AG04449 (cell line): ENCODE measurements around the gene SAMD15.

Experiments
- CTCF ChIA-PET: fragments of 350-600 bp; formaldehyde crosslinking; extraction: SDS; loops from one replicate; lab custom pipeline; 2021; ENCODE audit warnings: antibody characterized with exemption; lab: Yijun Ruan, JAX
- POLR2A ChIA-PET: fragments of 400-600, 350-600 bp; formaldehyde crosslinking; extraction: SDS; loops from one replicate; lab custom pipeline; 2020; ENCODE audit warnings: antibody characterized with exemption, inconsistent platforms; lab: Yijun Ruan, JAX
- DNase-seq: peaks from one replicate; pipeline ENCODE4 v3.0.0-alpha.2; 2010; ENCODE audit warnings: low read depth, low spot score
- H3K4me3 ChIP-seq: 2 replicates; pipeline ENCODE4 v1.5.1; 2011; ENCODE audit warnings: low read depth, mild to moderate bottlenecking, control low read depth, low read length
- TF ChIP-seq, protein P1 (sequence below): IDR thresholded peaks from one replicate; pipeline ENCODE4 v1.5.1; 2011; ENCODE audit warnings: mild to moderate bottlenecking, moderate library complexity, low read length, control low read depth, inconsistent platforms; ENCODE audit not compliant: insufficient read depth; ENCODE audit errors: missing control alignments

The SAMD15 gene

DNA sequence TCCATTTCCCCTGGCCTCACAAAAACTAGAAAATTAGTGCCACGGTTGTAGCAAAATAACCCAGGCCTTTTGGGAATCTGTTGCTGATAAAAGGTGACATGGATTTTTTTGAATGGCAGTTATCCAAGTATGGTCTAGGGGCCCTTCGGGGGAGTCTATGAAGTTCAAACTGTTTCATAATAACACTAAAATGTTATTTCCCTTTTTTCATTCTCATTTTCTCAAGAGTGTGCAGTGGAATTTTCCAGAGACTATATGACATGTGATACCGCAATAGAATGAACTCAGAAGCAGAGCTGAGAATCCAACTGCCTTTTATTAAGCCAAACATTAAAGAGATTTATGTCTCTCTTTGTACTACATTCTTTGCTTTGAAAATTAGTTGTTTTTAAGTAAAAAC is 29.4 kb upstream of the SAMD15 start:
- ChIA-PET POLR2A (no interaction called here), CTCF (no interaction called here)
- TF ChIP-seq, protein P1, sequence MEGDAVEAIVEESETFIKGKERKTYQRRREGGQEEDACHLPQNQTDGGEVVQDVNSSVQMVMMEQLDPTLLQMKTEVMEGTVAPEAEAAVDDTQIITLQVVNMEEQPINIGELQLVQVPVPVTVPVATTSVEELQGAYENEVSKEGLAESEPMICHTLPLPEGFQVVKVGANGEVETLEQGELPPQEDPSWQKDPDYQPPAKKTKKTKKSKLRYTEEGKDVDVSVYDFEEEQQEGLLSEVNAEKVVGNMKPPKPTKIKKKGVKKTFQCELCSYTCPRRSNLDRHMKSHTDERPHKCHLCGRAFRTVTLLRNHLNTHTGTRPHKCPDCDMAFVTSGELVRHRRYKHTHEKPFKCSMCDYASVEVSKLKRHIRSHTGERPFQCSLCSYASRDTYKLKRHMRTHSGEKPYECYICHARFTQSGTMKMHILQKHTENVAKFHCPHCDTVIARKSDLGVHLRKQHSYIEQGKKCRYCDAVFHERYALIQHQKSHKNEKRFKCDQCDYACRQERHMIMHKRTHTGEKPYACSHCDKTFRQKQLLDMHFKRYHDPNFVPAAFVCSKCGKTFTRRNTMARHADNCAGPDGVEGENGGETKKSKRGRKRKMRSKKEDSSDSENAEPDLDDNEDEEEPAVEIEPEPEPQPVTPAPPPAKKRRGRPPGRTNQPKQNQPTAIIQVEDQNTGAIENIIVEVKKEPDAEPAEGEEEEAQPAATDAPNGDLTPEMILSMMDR: no peak
- no peak overlapping the region for H3K4me3 ChIP-seq
- no peak for DNase-seq

- no peak for DNase-seq
- no peak overlapping the region for H3K4me3 ChIP-seq
- TF ChIP-seq, protein P1: no peak
- POLR2A ChIA-PET: no interaction called here
- CTCF ChIA-PET: interaction anchor here (1.0 kb wide), 1 partner anchor 23 kb away, joined by 3 read pairs; the partner anchor contains the start of genes SAMD15 and TMED8
Observed at GRCh38 chr14:77353469-77354141, 23.6 kb upstream of the SAMD15 start.

- TF ChIP-seq, protein P1: no peak
- DNase-seq: no peak
- ChIA-PET CTCF (interaction anchor here (1.5 kb wide), 1 partner anchor 40 kb away, joined by 3 read pairs; no protein-coding TSS in a partner anchor), POLR2A (no interaction called here)
- H3K4me3 ChIP-seq: no peak overlapping the region
Observed at GRCh38 chr14:77355811-77356210, 21.4 kb upstream of the SAMD15 start.

DNA sequence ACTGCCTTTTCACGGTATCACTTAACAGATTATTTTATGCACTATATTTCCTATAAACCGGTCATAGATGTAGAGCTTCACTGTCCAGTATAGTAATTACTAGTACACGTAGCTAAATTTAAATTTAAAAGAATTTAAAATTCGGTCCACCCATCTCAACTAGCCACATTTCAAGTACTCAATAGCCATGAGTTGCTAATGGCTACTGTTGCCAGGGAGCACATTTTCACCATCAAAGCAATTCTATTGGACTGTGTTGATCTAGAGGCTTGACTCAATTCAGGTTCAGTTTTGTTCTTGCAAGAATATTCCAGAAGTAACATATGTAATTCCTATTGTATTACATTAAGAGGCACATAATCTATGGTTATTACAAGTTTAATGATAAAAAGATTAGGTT is 20.3 kb upstream of the SAMD15 start:
- ChIA-PET POLR2A (no interaction called here), CTCF (interaction anchor here (1.5 kb wide), 1 partner anchor 41 kb away, joined by 3 read pairs; no protein-coding TSS in a partner anchor)
- no peak overlapping the region for H3K4me3 ChIP-seq
- DNase-seq: no peak
- TF ChIP-seq, protein P1: no peak

DNA sequence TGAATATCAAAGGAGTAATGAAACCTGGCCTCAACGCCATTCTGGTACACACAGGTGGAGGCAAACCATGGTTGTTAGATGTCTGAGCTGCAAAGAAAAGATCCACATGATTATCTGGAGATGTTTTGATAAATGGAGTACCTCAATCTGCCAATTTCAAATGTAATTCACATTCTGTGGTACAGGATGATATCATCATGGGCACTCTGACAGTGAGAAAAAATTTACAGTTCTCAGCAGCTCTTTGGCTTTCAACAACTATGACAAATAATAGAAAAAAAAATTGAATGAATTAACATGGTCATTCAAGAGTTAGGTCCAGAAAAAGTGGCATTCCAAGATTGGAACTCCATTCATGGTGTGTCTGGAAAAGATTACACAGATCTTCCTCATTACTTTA is 17.6 kb upstream of the SAMD15 start:
- TF ChIP-seq, protein P1: no peak
- ChIA-PET POLR2A (no interaction called here), CTCF (no interaction called here)
- no peak for DNase-seq
- H3K4me3 ChIP-seq: no peak overlapping the region

DNA sequence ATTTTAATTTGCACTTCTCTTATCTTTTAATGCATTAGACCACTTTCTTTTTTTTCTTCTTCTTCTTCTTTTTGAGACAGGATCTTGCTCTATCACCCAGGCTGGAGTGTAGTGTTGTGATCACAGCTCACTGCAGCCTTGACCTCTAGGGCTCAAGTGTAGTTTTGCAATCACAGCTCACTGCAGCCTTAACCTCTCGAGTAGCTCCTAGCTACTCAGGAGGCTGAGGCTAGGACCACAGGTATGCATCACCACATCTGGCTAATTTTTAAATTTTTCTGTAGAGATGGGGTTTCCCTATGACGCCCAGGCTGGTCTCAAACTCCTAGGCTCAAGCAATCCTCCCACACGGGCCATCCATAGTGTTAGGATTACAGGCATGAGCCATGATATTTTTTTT is 13.0 kb upstream of the SAMD15 start:
- TF ChIP-seq, protein P1: no peak
- CTCF ChIA-PET: no interaction called here
- POLR2A ChIA-PET: no interaction called here

More for the DNA sequence above, 13.0 kb upstream of the SAMD15 start:
- DNase-seq: no peak
- no peak overlapping the region for H3K4me3 ChIP-seq
